Endometrium (tissue), 2 donors: ENCODE data around the gene HOXA5.

ENCODE experiments used
- FAIRE-seq: peaks from 2 replicates; lab custom pipeline; 2012; peaks lifted over from hg19 to GRCh38; lab: Jason Lieb, UNC
- donor health status: control.
- donor health status: control.

Gene HOXA5

GRCh38 chr7:27170426-27171324 is 27.2 kb upstream of the HOXA5 start:
- no peak for FAIRE-seq

GRCh38 chr7:27169658-27170425 is 26.4 kb upstream of the HOXA5 start:
- no peak for FAIRE-seq

GRCh38 chr7:27168265-27168947 is 24.9 kb upstream of the HOXA5 start:
- no peak for FAIRE-seq

- no peak for FAIRE-seq
Observed at GRCh38 chr7:27167916-27168264, 24.4 kb upstream of the HOXA5 start.

GRCh38 chr7:27166531-27167505 is 23.3 kb upstream of the HOXA5 start:
- FAIRE-seq = no peak

GRCh38 chr7:27165996-27166530 is 22.6 kb upstream of the HOXA5 start:
- FAIRE-seq = no peak

GRCh38 chr7:27165089-27165995 is 21.9 kb upstream of the HOXA5 start, which contains the start of gene HOXA9:
Gene HOXA9, minus strand, starts transcription at chr7:27165537. Its CDS starts 80 bp downstream, at chr7:27165457.
- FAIRE-seq = peak; percentile 79

GRCh38 chr7:27164367-27165088 is 21.0 kb upstream of the HOXA5 start:
- FAIRE-seq = no peak

GRCh38 chr7:27164045-27164366 is 20.5 kb upstream of the HOXA5 start:
- FAIRE-seq = no peak

- no peak for FAIRE-seq
Observed at GRCh38 chr7:27163288-27164044, 20.0 kb upstream of the HOXA5 start.

GRCh38 chr7:27162561-27163287 is 19.2 kb upstream of the HOXA5 start:
- no peak for FAIRE-seq

GRCh38 chr7:27161721-27162560 is 18.5 kb upstream of the HOXA5 start:
- no peak for FAIRE-seq

- FAIRE-seq = no peak
Observed at GRCh38 chr7:27161214-27161720, 17.8 kb upstream of the HOXA5 start.

GRCh38 chr7:27160546-27161213 is 17.2 kb upstream of the HOXA5 start:
- peak; percentile 58 for FAIRE-seq

- FAIRE-seq = no peak
Observed at GRCh38 chr7:27160145-27160545, 16.7 kb upstream of the HOXA5 start.
